ENCODE results near the gene THRB.

The THRB gene

DNA sequence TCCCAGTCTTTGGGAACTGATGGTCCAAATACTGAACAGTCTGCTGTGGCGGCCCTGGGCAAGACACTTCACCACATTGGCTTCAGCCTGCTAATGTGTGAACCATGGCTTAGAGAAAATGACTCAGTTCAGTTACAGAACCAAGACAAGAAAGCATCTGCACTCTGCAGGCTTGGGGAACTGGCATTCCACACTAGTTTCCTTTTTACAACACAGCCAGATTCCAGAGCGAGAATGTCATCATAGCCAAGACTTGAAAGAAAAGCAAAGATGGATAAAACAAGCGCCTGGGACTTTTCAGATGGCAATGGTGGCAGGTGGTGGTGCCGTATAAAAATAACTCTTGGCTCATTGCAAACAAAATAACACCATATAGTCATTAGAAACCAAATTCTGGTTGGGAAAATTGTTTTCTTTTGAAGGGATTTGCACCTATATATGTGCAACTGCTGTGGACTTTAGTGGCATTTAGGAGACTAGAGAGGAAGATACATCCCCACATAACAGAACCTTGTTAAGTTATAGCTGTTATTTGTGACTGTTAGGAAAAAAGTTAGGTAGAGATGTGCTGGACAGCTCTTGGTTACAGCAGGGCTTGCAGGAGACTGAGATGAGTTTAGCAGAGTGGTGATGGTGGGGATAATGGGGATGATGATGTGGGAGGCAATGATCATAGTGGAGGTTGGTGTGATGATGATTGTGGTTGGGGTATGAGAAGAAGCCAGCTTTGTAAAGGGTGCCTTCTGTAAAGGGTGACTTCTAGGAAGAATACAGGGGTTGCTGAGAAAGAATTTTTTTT is 273.6 kb downstream of the THRB start:
- DNase-seq, result no peak

DNA sequence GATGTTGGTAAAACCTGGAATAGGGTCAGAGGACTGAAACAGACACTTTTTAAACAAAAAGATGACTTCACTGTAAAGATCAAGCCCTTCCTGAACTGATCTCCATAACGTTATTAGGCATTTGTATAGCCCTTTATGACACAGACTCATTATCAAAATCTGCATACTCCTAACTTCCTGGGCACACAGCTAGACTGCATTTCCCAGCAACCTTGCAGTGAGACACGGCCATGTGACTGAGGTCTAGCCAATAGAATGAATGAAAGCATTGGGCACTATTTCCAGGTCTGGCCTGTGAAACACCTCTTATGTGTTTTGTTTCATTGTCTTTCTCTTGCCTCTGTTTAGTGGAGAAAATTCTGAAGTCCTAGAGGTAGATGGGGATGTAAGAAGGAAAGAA is 279.1 kb downstream of the THRB start:
- no peak for DNase-seq

DNA sequence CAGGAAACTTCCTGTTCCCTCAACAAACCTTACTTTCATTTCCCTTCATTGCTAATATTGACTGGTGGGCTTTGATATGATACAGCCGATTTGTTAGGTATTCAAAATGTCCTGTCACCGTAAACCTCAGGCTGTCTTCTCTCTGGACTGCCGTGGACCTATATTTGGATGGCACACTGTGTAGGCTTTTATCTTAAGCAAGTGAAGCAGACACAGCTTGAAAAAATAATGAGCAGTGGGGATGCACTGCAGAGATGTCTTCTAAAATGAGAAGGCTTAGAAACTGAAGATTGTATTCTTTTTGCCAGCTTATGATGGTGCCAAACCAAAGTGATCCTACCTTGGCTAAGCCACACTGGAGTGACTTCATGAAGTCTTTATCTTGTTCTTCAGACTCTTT is 283.3 kb downstream of the THRB start:
- DNase-seq, result no peak

DNA sequence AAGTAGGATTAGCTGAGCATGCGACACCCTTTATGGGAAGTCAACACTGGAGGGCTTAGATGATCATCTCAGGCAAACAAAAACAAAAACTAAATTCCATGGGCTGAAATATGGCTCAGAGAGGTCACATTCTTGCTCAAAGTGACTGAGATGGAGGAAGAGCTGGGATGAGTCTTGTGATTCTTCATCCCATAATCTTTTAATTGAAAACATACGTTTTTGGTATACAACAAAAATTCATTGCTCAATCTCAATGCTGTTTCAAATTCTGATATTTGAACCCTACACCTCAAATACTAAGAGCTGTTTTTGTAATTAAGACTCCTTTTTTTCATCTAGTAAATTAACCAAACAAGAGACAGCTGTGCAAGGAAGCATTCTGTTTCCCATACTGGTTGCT is 292.6 kb downstream of the THRB start:
- DNase-seq, result no peak

DNA sequence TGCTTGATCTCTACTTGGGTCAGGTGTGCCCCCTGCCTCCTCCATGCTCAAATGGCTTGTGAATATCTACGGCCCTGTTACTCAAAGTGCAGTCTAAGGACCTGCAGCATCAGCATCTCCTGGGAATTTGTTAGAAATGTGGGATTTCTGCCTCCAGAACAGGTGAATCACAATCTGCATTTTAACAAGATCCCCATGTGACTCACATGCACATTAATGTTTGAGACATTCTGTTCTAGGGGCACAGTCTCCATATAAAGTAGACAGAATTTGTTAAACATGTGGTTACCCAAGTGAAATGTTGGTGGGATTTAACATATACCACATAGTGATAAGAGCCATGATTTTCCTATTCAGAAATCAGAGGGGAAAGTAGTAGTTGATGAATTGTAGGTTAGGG is 293.3 kb downstream of the THRB start:
- no peak for DNase-seq

DNA sequence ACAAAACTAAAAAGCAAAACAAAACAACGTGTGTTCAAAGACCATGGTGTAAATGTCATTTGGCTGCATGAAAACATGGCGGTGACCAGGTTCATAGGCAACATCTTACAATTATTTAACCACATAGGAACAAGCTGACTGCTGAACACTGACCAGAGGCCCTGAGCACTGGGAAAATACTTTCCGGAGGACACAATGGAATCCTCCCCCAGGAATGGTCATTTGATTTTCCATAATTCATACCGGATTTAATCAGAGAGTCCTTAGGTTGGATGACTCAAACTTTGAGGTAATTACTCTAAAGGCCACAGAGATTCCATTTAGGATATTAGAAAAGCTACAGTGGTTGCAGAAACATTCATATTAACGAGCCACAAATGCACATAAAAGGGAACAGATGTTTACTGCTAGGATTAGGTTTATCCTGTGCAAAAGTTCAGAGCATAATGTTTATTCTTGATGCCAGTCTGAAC is 294.8 kb downstream of the THRB start:
- no peak for DNase-seq

DNA sequence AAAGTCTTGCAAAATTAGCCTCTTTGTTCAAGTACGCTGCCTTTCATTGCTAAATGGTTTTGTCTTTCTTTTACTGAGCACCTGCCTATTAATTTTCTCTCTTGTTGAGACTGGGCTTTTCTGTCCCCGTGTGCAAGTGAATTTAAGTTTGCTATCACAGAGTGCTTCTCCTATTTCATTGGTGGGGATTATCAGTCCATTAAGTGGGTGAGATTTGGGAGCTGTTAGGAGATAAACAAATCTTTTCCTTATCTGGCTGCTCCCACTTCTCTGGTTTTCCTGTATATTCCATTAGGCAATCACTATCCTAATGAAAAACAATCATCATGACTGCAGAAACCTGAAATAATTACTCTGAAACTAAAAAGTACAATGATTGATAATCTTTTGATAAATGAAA is 295.4 kb downstream of the THRB start:
- DNase-seq, result no peak

DNA sequence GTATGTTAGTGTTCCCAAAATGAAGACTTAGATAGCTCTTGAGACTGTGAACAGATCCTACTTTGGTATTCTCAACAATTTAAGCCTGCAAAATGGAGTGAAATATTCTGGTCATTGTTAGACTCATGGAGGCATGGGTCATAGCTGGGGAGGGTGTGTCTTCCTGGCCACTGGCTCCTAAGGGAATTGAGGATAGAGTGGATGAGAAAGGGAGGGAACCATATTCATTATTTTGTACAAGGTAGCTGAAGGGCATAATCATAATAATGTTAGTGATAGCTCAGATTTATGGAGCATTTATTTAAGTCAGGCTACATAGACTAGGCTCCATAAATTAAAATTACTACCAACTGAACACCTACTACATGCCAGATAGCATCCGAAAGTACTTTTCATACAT is 295.9 kb downstream of the THRB start:
- DNase-seq, result no peak

DNA sequence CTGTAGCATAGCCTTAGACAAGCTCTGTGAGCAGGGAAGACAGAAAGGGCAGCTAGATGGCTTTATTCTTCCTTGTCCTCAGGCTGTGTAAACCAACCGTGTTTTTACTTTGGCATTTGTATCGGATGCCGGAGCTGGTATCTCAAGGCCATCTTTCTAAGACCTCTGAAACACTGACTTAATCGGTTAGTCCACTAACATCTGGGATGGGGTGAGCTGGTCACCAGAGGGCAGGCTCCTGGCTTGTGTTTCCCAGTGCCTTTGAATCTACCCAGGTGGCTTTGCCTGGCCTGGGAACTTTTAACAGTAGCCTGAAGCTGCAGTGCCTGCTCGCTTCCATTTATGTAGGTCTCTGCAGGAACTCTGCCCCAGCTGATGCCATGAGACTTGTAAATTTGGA is 296.8 kb downstream of the THRB start:
- DNase-seq, result no peak

DNA sequence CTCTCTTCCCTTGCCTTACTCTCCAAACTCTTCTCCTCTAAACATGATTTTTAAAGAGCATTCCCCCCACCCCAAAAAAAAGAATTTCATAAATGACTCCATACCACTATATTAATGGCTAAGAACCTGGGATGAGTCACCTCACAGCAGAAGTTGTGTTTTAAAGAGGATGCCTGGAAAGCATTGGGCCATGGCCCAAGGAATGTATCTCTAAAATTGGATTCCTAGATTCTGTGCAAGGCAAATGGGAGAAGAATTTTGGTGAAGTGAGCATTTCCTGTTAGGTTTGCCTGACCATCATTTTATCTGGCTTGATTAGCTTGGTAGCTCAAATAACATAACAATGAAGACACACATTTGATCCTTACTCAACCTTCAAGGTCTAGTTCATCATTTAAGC is 298.1 kb downstream of the THRB start:
- no peak for DNase-seq

DNA sequence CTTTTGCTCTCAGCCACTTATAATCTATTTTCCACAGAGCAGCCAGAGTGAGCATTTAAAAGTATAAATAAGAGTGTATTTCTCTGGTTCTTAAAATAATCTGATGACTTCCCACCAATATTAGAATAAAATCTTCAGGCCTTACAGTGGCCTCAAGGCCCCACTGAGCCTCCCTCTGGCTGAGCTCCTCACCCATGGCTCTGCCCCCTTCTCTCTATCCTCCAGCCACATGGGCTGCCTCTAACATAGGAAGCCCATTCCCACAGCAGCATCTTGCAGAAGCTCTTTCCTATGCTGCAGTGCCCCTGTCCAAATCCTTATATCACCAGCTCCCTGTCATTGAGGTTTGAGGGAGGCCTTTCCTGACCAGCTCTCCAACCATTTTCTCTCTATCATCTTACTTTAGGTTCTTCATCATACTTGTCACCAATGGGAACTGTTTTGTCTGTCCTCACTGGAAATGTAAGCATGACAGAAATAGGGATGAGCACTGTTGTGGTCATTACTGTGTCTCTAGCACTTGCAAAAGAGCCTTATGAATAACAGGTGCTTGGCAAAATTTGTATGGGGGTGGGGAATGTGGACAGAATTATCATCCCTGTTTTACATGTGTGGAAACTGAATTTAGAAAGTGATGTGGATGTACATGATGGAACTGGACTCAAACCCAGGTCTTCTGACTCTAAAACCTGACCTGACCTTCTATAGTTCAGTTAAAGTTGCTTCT is 299.0 kb downstream of the THRB start:
- no peak for DNase-seq

DNA sequence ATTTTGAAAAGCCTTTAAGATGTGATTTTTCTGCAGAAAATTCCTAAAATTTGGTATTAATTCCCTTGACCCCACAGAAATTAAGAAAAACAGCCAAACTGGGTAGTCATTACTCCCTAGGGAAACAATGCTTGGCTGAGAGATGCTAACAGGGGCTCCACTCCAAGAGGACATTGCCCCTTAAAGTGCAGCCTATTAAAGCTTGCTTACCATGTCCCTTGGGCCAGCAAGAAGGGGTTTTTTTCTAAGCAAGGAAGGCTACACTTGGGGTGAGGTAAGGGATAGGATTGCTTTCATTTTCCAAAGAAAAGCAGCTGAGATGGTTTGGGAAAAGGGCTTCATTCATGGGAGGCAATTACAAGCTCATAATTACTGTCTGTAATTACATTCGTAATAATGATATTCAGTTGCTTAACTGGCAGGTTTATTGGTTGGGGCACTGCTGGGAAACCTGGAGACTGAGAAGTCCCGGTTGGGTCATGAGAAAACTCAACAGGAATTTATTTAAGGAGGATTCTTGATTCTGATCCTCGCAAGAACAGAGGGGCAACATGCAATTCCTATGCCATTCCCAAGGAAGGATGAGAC is 302.1 kb downstream of the THRB start:
- no peak for DNase-seq

DNA sequence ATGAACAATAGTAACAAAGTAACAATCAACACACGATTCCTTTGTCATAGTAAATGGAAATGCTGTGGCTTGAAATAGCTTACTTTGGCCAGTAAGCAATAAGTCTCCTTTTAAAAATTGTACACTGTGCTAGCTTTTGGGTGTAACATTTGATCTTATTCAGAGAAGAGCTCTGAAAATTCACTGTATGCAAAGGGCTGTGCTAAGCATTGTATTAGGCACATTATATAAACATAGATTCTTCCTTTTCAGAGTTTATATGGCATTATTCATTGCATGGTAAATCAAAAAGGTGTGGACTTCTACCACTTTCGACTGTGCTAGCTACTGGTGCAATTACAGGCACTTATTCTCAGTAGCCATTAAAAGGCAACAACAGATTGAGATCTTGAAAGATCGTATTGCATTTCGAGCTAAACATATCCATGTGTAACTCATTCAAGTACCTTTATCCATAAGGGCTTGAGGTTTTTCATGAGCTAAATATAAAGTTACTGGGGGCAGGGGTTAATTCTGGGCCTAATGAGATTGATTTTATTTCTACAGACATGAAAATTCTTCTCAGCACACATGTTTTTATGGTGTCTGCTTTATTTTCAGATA is 302.7 kb downstream of the THRB start:
- DNase-seq, result no peak

DNA sequence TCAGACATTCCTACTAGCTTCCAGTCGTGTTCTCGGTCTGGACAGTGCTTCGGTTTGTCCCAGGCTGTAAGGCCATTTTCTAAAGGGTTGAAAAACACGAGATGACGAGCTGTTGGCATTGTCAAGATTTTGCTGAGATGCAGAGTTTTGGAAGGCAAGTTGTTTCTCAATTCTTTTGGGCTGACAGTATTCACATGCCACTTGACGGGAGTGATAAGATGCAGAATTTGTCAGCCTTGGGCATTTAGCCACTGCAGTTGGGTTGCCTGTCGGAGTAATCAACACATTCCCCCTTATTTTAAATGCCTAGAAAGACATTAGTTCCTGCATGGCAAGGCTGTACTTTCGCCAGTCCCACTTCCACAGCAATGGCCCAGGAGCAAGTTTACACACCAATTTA is 304.4 kb downstream of the THRB start:
- no peak for DNase-seq

DNA sequence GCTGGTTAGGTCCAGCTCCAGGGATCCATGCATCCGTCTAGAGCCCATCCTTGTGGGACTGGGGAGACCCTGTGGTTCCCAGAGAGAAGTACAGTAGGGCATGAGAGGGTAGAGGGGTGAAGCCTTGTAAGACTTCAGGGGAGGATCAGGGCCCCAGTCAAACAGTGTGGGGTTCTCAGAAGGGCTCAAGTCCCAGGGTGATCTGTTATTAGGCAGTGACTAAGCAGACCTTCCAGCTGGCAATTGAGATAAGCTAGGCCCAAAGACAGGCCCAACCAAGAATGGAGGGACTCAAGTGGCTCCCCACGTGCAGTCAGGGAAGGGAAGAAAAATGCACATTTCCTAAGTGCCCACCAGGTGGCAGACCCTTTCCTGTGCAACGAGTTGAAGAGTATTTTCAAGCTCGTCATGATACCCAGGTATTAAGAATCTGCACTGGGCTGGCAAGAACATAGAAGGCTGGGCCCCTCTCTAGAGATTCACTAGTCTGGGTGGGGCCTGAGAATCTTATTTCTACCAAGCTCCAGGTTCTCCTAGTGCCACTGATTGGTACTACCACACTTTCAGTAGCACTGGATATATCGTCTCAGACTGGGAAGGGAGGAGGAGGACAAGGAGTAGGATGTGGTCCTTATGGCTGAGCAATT is 308.8 kb downstream of the THRB start:
- DNase-seq, result peak in 1 of 2 donors; percentile 2

DNA sequence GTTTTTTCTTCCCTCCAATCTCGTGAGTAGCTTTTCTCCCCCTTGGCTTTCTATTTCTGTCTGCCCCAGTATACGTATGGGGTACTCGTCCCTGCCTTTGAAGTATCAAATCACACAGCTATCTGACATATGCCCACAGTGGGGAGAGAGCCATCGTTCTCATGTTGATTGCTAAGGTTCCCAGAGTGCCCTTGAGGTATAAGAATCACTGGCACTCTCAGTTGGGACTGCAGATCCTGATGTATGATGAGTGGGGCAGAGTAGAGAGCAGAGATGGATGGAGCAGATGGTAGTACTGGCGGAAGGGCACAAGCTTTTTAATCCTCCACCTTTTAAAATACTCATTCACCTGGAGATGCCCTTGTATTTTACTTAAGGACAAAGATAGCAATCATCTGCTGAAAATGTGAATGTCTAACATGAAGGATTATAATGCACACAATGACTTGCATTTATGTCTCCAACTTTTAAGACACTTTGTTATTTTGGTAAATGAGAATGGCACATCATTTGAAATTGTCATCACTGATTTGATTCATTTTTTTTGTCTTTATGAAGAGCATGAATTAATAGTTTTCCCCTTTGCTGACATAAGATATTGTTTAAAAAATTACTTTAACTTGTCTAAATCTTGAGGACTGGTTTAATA is 310.0 kb downstream of the THRB start:
- no peak for DNase-seq

DNA sequence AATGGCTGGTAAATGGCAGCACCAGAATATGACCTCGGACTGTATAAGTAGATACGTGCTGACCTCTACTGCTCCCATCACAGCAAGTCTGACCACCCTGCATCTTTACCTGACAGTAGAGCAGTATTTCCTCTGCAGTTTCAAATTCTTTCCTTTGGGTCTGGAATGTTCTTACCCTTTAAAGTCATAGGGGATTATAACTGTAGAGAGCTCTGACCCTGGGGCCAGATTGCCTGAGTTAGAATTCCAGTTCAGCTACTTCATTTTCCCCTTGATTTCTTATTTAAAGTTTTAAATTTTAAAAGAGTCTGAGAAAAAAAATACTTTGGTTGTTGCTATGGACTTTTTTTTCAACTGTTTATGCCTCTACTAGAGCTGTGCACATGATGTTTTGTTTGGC is 311.9 kb downstream of the THRB start:
- no peak for DNase-seq

DNA sequence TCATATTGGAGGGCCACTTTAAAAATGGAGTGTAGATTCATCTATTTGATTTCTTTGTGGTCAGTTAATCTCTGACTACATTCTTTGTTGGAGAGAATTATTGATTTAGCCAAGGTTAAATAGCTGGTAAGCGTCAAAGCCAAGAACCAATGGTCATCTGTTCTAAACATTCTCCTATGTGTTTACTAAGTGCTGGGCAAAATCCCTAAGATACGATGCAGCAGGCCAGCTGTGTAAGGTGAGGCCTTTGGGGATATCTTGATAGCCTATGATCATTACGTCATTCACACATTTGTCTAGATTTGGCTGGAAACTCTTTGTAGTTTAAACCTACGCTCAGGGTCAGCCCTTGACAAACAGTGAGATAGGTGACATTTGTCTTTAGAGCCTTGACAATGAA is 313.4 kb downstream of the THRB start:
- no peak for DNase-seq

DNA sequence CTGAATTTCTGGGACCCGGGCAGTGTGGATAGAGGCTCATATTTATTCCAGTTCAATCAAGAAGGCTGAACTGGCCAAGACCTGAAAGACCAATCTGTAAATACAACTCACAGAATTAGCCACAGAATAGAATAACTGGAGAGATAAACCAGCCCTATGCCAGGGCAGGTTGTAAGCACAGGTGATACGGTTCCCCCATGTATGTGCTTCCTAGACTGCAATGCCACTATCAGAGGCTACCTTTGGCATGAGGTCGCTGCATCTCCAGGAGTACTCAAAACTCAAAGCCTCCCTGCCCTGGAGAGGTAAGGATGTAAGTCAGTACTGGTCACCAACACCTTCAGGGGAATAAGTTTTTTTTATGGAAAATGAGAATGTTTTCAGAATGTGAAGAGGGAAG is 314.0 kb downstream of the THRB start:
- DNase-seq, result no peak

DNA sequence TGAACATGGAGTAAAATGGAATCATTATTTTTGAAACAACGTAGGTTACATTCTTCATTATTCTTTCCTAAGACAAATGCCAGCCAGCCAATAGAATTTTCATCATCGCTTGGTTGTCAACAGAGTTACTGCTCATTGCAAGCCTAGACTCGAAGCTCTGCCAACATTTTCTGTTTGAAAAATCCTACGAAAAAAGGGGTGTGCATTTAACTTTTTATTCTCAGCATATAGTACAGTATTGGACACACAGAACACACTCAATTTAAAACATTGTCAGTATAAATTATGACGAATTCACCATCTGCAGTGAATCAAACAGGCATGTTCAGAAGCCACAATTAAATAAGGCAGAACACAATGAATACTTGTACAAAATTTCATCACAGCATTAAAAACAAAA is 317.4 kb downstream of the THRB start:
- no peak for DNase-seq

DNA sequence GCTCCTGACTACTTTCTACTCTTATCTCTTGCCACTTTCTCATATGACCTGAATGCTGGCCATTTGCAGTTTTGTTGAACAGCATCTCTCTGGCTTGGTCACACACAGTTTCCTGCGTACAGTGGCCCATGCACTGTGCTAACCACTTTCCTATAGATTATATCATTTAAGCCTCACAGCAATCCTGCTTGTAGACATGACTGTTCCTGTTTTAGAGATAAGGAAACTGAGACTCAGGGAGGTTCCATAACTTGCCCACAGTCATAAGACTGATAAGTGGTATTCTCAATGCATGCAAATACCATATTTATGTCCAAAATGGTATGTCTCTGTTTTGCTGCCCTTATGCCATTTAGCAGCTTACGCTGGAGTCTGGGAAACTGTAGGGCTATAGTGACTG is 320.0 kb downstream of the THRB start:
- no peak for DNase-seq

DNA sequence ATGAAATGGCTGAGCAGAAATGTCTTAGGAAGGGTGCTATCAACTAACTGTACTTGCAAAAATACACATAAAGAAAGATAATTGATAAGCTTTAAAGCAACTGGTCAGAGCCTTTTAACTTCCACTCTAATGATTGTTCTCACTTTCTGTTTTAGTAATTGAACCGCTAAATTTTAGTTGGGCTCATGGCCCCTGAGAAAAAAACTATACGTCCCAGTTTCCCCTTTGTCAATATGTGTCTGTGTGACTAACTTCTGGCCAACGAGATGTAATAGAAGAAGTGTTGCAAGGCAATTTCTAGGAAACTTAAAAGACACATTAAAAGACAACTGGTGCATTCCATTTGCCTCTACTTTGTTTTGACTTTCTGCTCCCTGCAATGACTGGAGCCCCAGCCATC is 325.7 kb downstream of the THRB start:
- no peak for DNase-seq

DNA sequence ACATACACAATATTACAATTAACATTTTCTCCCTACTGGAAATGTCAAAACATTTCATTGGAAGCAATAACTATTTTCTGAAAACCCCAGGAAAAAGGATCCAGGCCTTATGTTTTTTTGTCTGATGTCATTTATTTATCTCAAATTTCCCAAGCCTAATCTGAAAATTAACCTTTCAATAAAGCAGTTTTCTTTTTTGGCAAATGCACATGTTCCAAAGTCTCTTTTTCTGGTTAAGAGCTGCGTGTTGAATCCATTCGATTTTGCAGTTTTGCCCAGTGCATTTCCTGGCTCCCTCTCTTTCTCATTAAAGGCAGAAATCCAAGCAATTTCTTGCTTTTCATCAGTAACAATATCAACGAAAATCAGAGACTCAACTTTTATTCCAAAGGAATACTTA is 327.2 kb downstream of the THRB start:
- no peak for DNase-seq

Measured in CD4-positive, alpha-beta T cell treated with Interleukin-4 for 1 hour (primary cell).